T-cell (primary cell): ENCODE data around the gene SLC66A1. TPM values are rescaled to one million over a fixed set of nuclear protein-coding genes. Genes with fewer than 3 reads are reported as not detected.
A peak's percentile ranks its signal among the peaks of the same experiment; 100 is the strongest.
"Not testable (repeated sequence)": the region's sequence is repeated elsewhere in the genome, so short reads cannot be mapped to it uniquely, and the experiment has no call there.

Experiments used
- ATAC-seq, 4 experiments: fragments of 200-7000 bp in 3 of 4; fragments of 150-1000 bp in 1 of 4; cut with Tn5 transposase; replicated peaks in 1 of 4; 1 replicate in 3 of 4; 2 replicates in 1 of 4; pipeline ENCODE4 v1.10.0; 2021; ENCODE audit warnings: moderate library complexity in 3 of 4, mild to moderate bottlenecking in 2 of 4, moderate number of reproducible peaks in 1 of 4
- CTCF ChIA-PET, 2 donors: fragments of 300-600 bp; sonication (Branson Sonifier 250); formaldehyde crosslinking; loops; one replicate each; lab custom pipeline; 2022; ENCODE audit warnings: antibody characterized with exemption in 2 of 2; lab: Charles Lee
- POLR2A ChIA-PET, 2 donors: fragments of 300-600 bp; sonication (Branson Sonifier 250); formaldehyde crosslinking; loops; one replicate each; lab custom pipeline; 2022; ENCODE audit warnings: antibody characterized with exemption in 2 of 2; lab: Charles Lee
- DNase-seq, 35 experiments: peaks; one replicate each; pipeline versions ENCODE4 v3.0.0 to v3.0.0-alpha.2; 2013 to 2023
- H3K27ac ChIP-seq: one replicate; pipeline ENCODE4 v1.5.1; 2013; ENCODE audit warnings: low read length
- H3K27me3 ChIP-seq, 2 experiments: replicated peaks in 1 of 2; 1 replicate in 1 of 2; 2 replicates in 1 of 2; pipeline versions ENCODE4 v1.6.1 to v1.7.0; 2013; ENCODE audit warnings: low read length in 1 of 2, mixed read lengths in 1 of 2; ENCODE audit not compliant: control insufficient read depth in 2 of 2, insufficient read depth in 2 of 2; ENCODE audit errors: extremely low read depth in 1 of 2
- H3K36me3 ChIP-seq, 2 donors: 1 replicate in 1 of 2; 2 replicates in 1 of 2; pipeline versions ENCODE4 v1.6.1 to v1.7.0; 2013; ENCODE audit warnings: low read length in 1 of 2; ENCODE audit not compliant: control insufficient read depth in 2 of 2, insufficient read depth in 1 of 2; ENCODE audit errors: extremely low read depth in 1 of 2
- H3K4me1 ChIP-seq, 2 experiments: 1 replicate in 1 of 2; 2 replicates in 1 of 2; pipeline versions ENCODE4 v1.6.1 to v1.7.0; 2013; ENCODE audit warnings: low read length in 2 of 2, mixed read lengths in 1 of 2; ENCODE audit not compliant: insufficient read depth in 2 of 2, control insufficient read depth in 1 of 2; ENCODE audit errors: extremely low read depth in 1 of 2
- H3K4me3 ChIP-seq, 2 donors: 1 replicate in 1 of 2; 2 replicates in 1 of 2; pipeline versions ENCODE4 v1.5.1 to v1.7.0; 2013; ENCODE audit warnings: mild to moderate bottlenecking in 2 of 2, low read length in 1 of 2, moderate library complexity in 1 of 2; ENCODE audit not compliant: control insufficient read depth in 1 of 2; ENCODE audit errors: extremely low read depth in 1 of 2
- H3K9me3 ChIP-seq: 2 replicates; pipeline ENCODE4 v1.7.0; 2013
- H3K27ac Mint-ChIP-seq, 2 donors: one replicate each; pipeline ENCODE4 v1.8.0; 2020 to 2021; ENCODE audit warnings: mild to moderate bottlenecking in 2 of 2, mixed read lengths in 2 of 2
- H3K27me3 Mint-ChIP-seq, 2 donors: one replicate each; pipeline ENCODE4 v1.8.0; 2021 to 2022; ENCODE audit warnings: mixed read lengths in 2 of 2
- H3K36me3 Mint-ChIP-seq: one replicate; pipeline ENCODE4 v1.8.0; 2021; ENCODE audit warnings: mixed read lengths
- H3K4me1 Mint-ChIP-seq, 3 donors: one replicate each; pipeline ENCODE4 v1.8.0; 2020 to 2022; ENCODE audit warnings: mixed read lengths in 3 of 3, mild to moderate bottlenecking in 1 of 3
- H3K4me3 Mint-ChIP-seq, 3 donors: one replicate each; pipeline ENCODE4 v1.8.0; 2020 to 2022; ENCODE audit warnings: mild to moderate bottlenecking in 3 of 3, mixed read lengths in 3 of 3, moderate library complexity in 3 of 3
- H3K9me3 Mint-ChIP-seq, 3 donors: one replicate each; pipeline ENCODE4 v1.8.0; 2020 to 2022; ENCODE audit warnings: mixed read lengths in 3 of 3
- WGBS: methylation state at CpG from one replicate; pipeline ENCODE4 v1.1.5; 2013; ENCODE audit warnings: missing lambda C conversion rate; ENCODE audit not compliant: insufficient coverage; 5-methylcytosine and 5-hydroxymethylcytosine counted together
- total RNA-seq, 35 experiments: library from RNA in 6 of 35; stranded (reverse) in 6 of 35; fragments of 120-200 nt in 1 of 35; gene quantifications; one replicate each; pipeline versions ENCODE4 v1.2.1 to v1.2.4 and lab custom pipeline; 2013 to 2026

The SLC66A1 gene, protein sequence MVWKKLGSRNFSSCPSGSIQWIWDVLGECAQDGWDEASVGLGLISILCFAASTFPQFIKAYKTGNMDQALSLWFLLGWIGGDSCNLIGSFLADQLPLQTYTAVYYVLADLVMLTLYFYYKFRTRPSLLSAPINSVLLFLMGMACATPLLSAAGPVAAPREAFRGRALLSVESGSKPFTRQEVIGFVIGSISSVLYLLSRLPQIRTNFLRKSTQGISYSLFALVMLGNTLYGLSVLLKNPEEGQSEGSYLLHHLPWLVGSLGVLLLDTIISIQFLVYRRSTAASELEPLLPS
- total RNA-seq (1 to 10 TPM; 3.5 to 8.1 (median 7.1) TPM), total RNA-seq (lab: John Stamatoyannopoulos, UW) (1.2 to 12.7 (median 5.0) reads per million in 29 experiments)
- total RNA-seq (2013): 3.7 TPM

DNA sequence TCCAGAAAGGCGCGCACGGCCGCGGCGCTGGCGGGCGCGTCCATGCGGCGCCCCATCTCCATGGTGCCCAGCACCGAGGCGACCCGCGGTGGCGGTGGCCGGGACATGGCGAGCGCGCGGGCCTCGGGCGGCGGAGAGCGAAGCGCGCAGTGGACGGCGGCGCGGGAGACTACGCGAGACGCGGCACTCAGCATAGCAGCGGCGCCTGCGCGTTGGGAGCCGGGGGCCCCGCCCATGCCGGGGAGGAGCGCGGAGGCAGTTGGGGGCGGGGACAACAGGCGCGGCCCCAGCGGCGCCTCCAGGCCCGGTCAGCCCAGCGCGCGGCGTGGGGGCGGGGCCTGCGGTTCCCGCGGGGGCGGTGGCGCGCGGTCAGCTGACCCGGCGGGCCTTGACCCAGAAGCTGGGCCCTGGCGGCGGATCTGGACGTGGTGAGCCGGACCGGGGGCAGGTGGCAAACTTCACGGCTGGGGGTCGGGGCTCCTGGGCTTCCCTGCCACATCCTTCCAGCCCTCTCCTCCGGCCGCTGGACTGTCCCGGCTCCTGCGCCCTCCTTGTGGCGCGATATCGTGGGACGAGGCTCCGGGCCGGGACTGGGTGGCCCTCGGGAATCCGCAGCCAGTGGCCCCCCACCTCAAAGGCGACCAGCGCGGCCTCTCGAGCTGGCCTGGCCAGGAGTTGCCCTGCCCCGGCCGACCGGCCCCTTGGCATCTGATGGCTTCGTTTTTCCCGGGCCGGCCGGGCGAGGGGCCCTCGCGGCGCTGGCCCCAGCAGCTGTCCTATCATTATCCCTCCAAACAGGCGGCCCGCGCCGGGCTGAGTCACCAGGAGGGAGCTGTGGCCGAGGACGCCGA is at the start of gene SLC66A1, which contains the start of gene AKR7A2:
TSS of gene SLC66A1 (plus strand) at position 396 of the 851 bp plus-strand sequence. CDS start 5,352 bp downstream, outside the sequence.
TSS of gene AKR7A2 (minus strand) at position 214 of the 851 bp plus-strand sequence. CDS start at position 194, 20 bp downstream.
- CTCF ChIA-PET: no interaction called here
- no peaks in the 10 kb centered on the region for H3K9me3 ChIP-seq
- peaks cover 8 to 15% of the 10 kb centered on the region in 2 donors for H3K36me3 ChIP-seq
- H3K27ac ChIP-seq: peak within 1 kb of the TSS; percentile 29
- DNase-seq (peak; percentile 70 to 95 (median 83)), ATAC-seq (peak; percentile 95 to 98 (median 97))
- H3K4me1 Mint-ChIP-seq: peaks cover 43 to 52% (median 47%) of the 10 kb centered on the region in 3 donors
- POLR2A ChIA-PET: interaction anchor here in 1 of 2 donors (0.5 kb wide), 1 partner anchor 8 kb away, joined by 4 read pairs; no protein-coding TSS in a partner anchor
- no peaks in the 10 kb centered on the region for H3K27me3 ChIP-seq
- peak within 1 kb of the TSS; percentile 37 to 75 for H3K27ac Mint-ChIP-seq
- under 1% methylated on average over 100 of the region's 105 CpGs for WGBS
- no peaks in the 10 kb centered on the region for H3K9me3 Mint-ChIP-seq
- peaks cover 18% of the 10 kb centered on the region for H3K36me3 Mint-ChIP-seq
- no peaks in the 10 kb centered on the region for H3K27me3 Mint-ChIP-seq
- H3K4me3 ChIP-seq: peak within 1 kb of the TSS; percentile 80 to 88
- H3K4me3 Mint-ChIP-seq: peak within 1 kb of the TSS; percentile 88 to 94 (median 89)
- peaks cover 4 to 36% of the 10 kb centered on the region in 2 experiments for H3K4me1 ChIP-seq

DNA sequence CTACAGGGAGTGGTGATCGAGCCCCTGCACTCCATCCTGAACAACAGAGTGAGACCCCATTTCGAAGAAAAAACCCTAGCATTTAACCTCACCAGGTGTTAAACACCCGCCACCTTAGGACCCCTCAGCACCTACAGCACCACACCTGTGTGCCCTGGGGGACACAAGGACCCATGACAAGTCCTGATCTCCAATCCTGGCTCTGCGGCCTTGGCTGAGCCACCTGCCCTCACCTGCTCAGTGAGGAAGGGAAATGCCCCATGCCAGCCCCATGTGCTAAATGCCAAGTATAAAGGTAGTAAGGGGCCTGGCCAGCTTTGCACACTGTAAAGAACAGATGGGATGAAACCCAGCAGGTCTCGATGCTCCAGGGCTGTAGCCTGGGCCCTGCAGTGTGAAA is 49.4 kb upstream of the SLC66A1 start:
- no peaks in the 10 kb centered on the region for H3K4me1 ChIP-seq
- no peaks in the 10 kb centered on the region for H3K27me3 ChIP-seq
- no peak overlapping the region for H3K27ac Mint-ChIP-seq

DNA sequence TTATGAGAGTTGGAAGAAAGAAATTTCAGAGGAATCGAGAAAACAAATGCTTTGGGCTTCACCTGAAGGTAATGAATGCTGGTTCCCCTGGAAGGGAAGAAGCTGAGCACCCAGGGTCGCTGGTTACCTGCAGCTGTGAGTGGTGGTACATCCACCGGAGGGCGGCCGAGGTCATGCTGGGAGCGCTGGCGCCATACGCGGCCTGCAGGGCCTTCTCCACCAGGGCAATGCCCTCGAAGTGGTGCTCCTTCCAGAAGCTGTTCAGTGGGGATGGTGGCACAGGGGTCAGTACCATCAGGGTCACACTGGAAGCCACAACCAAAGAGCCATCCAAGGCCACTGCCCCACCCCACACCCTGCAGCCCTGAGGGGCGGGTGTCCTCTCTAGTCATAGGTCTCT is 43.7 kb upstream of the SLC66A1 start:
- H3K27me3 Mint-ChIP-seq: peaks cover 6 to 22% of the 10 kb centered on the region in 2 donors
- CTCF ChIA-PET: interaction anchor here in 1 of 2 donors (0.7 kb wide), 1 partner anchor 367 kb away, joined by 4 read pairs; no protein-coding TSS in a partner anchor
- peaks cover 3% of the 10 kb centered on the region for H3K36me3 Mint-ChIP-seq
- H3K4me3 ChIP-seq: no peak overlapping the region
- H3K27ac ChIP-seq: no peak overlapping the region
- H3K9me3 ChIP-seq: no peaks in the 10 kb centered on the region
- H3K4me3 Mint-ChIP-seq: no peak overlapping the region
- H3K4me1 ChIP-seq: no peaks in the 10 kb centered on the region
- 76% methylated on average over 6 of the region's 11 CpGs for WGBS
- ATAC-seq (no peak), DNase-seq (no peak)
- H3K27me3 ChIP-seq: peaks cover 0 to 10% of the 10 kb centered on the region in 2 experiments
- H3K27ac Mint-ChIP-seq: no peak overlapping the region
- peaks cover 0 to 4% (median 0%) of the 10 kb centered on the region in 3 donors for H3K4me1 Mint-ChIP-seq
- H3K36me3 ChIP-seq: no peaks in the 10 kb centered on the region
- H3K9me3 Mint-ChIP-seq: no peaks in the 10 kb centered on the region
- POLR2A ChIA-PET: no interaction called here

More for the DNA sequence above, 49.4 kb upstream of the SLC66A1 start:
- Mint-ChIP-seq H3K4me1 (no peaks in the 10 kb centered on the region), H3K9me3 (no peaks in the 10 kb centered on the region), H3K4me3 (no peak overlapping the region), H3K36me3 (peaks cover 12% of the 10 kb centered on the region), H3K27me3 (no peaks in the 10 kb centered on the region)
- no peaks in the 10 kb centered on the region for H3K9me3 ChIP-seq
- H3K36me3 ChIP-seq: peaks cover 4 to 26% of the 10 kb centered on the region in 2 donors
- H3K27ac ChIP-seq: no peak overlapping the region
- ATAC-seq: no peak
- 92% methylated on average over 2 of the region's 5 CpGs for WGBS
- DNase-seq: no peak
- ChIA-PET CTCF (no interaction called here), POLR2A (no interaction called here)
- no peak overlapping the region for H3K4me3 ChIP-seq

DNA sequence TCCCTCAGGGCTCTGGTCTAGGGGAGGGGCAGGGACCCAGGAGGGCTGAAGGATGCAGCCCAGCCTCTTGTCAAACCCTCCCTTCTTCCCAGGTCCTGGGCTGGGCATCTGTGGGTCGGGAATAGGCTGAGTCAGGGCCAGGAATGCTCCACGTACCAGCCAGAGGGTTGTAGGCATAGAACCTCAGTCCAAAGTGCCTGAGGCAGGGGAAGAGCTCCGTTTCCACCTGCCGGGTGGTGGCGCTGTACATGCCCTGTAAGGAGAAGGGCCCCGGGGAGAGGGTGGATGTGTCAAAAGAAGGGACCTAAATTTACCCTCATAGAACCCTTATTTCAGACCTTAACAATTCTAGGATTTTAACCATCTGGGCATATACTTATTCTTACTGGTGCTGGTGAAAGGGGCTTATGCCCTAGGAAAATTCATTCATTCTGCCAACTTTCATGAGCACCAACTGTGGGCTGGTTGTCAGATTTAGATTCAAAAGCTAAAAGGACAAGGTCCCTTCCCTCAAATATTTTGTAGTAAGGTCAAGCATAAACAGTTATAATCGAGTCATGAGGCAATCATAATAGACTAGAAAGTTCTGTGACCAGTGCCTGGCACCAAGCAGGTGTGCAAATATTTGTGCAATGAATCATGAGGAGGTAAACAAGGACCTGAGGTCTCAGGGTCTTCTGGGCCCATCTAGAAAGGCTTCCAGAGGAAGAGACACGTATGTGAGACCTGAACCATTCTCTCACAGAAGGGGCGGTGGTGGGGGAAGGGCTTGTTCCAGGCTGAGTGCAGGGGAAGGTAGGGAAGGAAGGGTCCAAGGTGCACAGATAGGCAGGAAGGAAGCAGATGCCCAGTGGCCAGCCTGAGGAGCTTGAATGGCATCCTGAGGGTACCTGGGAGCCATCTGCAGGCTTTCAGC is 42.4 kb upstream of the SLC66A1 start:
- DNase-seq, H3K36me3 Mint-ChIP-seq, POLR2A ChIA-PET, H3K4me3 ChIP-seq, H3K4me1 ChIP-seq, H3K36me3 ChIP-seq, H3K27ac ChIP-seq, ATAC-seq, H3K4me1 Mint-ChIP-seq, H3K27ac Mint-ChIP-seq, H3K4me3 Mint-ChIP-seq, CTCF ChIA-PET, H3K9me3 ChIP-seq, H3K9me3 Mint-ChIP-seq: not testable (repeated sequence)
- peaks cover 7 to 26% of the 10 kb centered on the region in 2 donors for H3K27me3 Mint-ChIP-seq
- H3K27me3 ChIP-seq: peaks cover 0 to 20% of the 10 kb centered on the region in 2 experiments
- WGBS: no CpG with 5 or more reads among the region's 9 CpGs

DNA sequence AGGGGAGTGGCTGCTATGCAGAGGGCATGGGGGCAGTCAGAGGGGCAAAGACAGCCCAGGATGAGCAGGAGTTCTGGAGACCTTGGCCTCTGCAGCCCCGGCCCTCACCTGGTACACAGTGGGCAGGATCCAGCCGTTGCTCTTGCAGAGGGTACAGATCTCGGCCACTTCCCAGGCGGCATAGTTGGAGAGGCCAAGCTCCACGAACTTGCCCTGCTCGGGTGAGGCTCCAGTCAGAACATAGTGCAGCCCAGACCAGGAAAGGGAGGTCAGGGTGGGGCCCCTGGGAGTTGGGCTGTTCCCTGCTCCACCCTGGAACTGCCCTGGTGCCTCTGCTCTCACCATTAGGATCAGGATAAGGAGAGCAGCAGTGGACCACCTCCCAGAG is 41.8 kb upstream of the SLC66A1 start:
- H3K4me1 Mint-ChIP-seq, CTCF ChIA-PET, DNase-seq, H3K27ac Mint-ChIP-seq, H3K36me3 Mint-ChIP-seq, H3K9me3 ChIP-seq, H3K4me1 ChIP-seq, H3K36me3 ChIP-seq, H3K27ac ChIP-seq, POLR2A ChIA-PET, H3K4me3 ChIP-seq, H3K4me3 Mint-ChIP-seq, ATAC-seq, H3K9me3 Mint-ChIP-seq: not testable (repeated sequence)
- H3K27me3 ChIP-seq: peaks cover 0 to 24% of the 10 kb centered on the region in 2 experiments
- peaks cover 7 to 26% of the 10 kb centered on the region in 2 donors for H3K27me3 Mint-ChIP-seq
- WGBS: 82% methylated on average over 6 of the region's 6 CpGs
